ENCODE measurements around the gene PGBD5.

DNA sequence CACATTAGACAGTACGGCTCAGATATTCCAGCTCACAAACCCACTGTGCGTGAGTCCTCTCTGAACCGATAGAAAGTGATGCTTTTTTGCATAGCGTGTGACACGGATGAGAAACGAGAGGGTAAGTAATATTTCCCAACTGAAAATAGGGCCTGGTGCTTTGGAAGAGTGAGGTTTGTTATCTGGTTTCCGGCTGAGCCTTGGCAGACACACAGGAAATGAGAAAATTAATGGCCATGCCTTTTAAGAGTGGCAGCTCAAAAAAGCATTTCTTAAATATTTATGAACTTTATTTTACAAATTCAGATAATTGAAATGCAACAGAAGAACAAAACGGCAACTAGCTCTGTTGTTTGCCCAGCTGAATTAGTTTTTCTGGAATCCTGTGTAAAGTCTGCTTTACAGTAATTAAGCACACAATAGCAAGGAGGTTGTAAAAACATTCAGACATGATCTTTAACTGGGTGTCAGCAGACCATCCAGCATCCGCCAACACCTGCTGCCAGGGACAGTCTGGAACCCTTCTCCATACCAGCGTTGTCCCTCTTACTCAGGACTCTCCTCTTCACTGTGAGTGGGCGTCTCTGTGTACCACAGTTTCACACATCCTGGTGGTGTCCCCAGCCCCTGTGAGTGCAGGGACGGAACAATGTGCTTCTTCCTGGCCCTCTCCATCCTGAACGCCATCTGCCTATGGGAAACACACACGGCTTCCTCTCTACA, 155.4 kb downstream of the PGBD5 start:
- TF ChIP-seq, protein P1, sequence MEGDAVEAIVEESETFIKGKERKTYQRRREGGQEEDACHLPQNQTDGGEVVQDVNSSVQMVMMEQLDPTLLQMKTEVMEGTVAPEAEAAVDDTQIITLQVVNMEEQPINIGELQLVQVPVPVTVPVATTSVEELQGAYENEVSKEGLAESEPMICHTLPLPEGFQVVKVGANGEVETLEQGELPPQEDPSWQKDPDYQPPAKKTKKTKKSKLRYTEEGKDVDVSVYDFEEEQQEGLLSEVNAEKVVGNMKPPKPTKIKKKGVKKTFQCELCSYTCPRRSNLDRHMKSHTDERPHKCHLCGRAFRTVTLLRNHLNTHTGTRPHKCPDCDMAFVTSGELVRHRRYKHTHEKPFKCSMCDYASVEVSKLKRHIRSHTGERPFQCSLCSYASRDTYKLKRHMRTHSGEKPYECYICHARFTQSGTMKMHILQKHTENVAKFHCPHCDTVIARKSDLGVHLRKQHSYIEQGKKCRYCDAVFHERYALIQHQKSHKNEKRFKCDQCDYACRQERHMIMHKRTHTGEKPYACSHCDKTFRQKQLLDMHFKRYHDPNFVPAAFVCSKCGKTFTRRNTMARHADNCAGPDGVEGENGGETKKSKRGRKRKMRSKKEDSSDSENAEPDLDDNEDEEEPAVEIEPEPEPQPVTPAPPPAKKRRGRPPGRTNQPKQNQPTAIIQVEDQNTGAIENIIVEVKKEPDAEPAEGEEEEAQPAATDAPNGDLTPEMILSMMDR (optimal IDR thresholded peaks at IDR 0.05 in 1 of 3, IDR thresholded peaks at IDR 0.05 in 1 of 3, conservative IDR thresholded peaks at IDR 0.05 in 1 of 3; ENCODE audit: extremely low read depth in 1 of 3, insufficient read depth in 2 of 3, low read length in 3 of 3) = no peak
- no peak for TF ChIP-seq EZH2 (IDR thresholded peaks at IDR 0.05; ENCODE audit: low read length)

Data from keratinocyte (primary cell).